ENCODE results near the gene SCN9A. TPM values are rescaled to one million over a fixed set of nuclear protein-coding genes. Genes with fewer than 3 reads are reported as not detected.

Gene SCN9A
- total and polyA plus RNA-seq, 2 donors (not counting 1 experiment from before 2014, with no cell fraction given) = not detected

- CTCF ChIA-PET = no interaction called here
- Mint-ChIP-seq H3K4me3 (no peak overlapping the region), H3K4me1 (no peaks in the 10 kb centered on the region), H3K27ac (no peak overlapping the region), H3K27me3 (no peaks in the 10 kb centered on the region), H3K9me3 (ENCODE audit: insufficient read depth) (no peaks in the 10 kb centered on the region)
- intact Hi-C loops (cut with micrococcal nuclease) = no loop called here
- no peak for ATAC-seq (ENCODE audit: low read depth)
- no CpG with 5 or more reads among the region's 2 CpGs for WGBS (ENCODE audit: insufficient coverage)
- Histone ChIP-seq H3K4me1 (ENCODE audit: control insufficient read depth in 2 of 2, insufficient read depth in 2 of 2, low read length in 2 of 2) (no peaks in the 10 kb centered on the region), H4K20me1 (ENCODE audit: control insufficient read depth, insufficient read depth, low read length, poor library complexity, severe bottlenecking) (no peaks in the 10 kb centered on the region), H3K27ac (ENCODE audit: low read length in 2 of 2) (no peak overlapping the region), H3K9me3 (ENCODE audit: control extremely low read depth in 1 of 3, control insufficient read depth in 2 of 3, insufficient read depth in 1 of 3, low read length in 2 of 3) (no peaks in the 10 kb centered on the region), H3K79me2 (ENCODE audit: control insufficient read depth, insufficient read depth, low read length) (no peaks in the 10 kb centered on the region), H2AFZ (ENCODE audit: insufficient read depth, low read depth, low read length, poor library complexity, severe bottlenecking) (no peak overlapping the region), H3K4me2 (replicated peaks; ENCODE audit: low read depth, low read length, poor library complexity, severe bottlenecking) (no peak overlapping the region), H3K36me3 (replicated peaks in 1 of 2; ENCODE audit: control extremely low read depth in 1 of 2, control insufficient read depth in 1 of 2, extremely low read depth in 1 of 2, insufficient read depth in 2 of 2, low read length in 1 of 2) (no peaks in the 10 kb centered on the region), H3K4me3 (ENCODE audit: control extremely low read depth in 1 of 5, extremely low read depth in 1 of 5, insufficient read depth in 1 of 5, low read depth in 2 of 5, low read length in 4 of 5) (no peak overlapping the region), H3K9ac (ENCODE audit: low read length) (no peak overlapping the region), H3K27me3 (replicated peaks in 1 of 4; ENCODE audit: control extremely low read depth in 1 of 4, control insufficient read depth in 3 of 4, insufficient read depth in 4 of 4, low read length in 3 of 4) (no peaks in the 10 kb centered on the region)
- DNase-seq = no peak
- POLR2A ChIA-PET = no interaction called here
- TF ChIP-seq EZH2 (IDR thresholded peaks at IDR 0.05; ENCODE audit: borderline replicate concordance, insufficient read depth, low read depth, low read length, poor library complexity, severe bottlenecking) (no peak), CTCF (IDR thresholded peaks at IDR 0.05) (no peak)
Measured at GRCh38 chr2:166233244-166233643, 142.5 kb downstream of the SCN9A start.

DNA sequence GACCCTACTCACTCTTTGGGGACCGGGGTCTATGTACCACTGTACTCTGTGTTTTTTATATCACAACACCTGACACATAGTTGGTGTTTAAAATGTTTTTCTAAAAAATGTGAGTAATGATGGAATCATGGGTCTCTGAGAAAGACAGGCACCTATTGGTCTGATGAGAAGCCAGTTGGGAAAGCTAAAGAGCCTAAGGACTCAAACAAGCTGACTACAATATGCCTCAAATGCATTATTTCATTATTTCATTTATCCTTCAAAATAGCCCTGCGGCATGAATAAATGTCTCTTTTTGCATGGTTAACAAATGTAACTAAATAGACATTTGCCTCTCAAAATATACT is 145.0 kb downstream of the SCN9A start:
- no peak overlapping the region for H2AFZ ChIP-seq (ENCODE audit: insufficient read depth, low read depth, low read length, poor library complexity, severe bottlenecking)
- WGBS (ENCODE audit: insufficient coverage) = no CpG with 5 or more reads among the region's 2 CpGs

More for the DNA sequence above, 145.0 kb downstream of the SCN9A start:
- Histone ChIP-seq H3K4me2 (replicated peaks; ENCODE audit: low read depth, low read length, poor library complexity, severe bottlenecking) (no peak overlapping the region), H3K4me3 (ENCODE audit: control extremely low read depth in 1 of 5, extremely low read depth in 1 of 5, insufficient read depth in 1 of 5, low read depth in 2 of 5, low read length in 4 of 5) (no peak overlapping the region), H3K9me3 (ENCODE audit: control extremely low read depth in 1 of 3, control insufficient read depth in 2 of 3, insufficient read depth in 1 of 3, low read length in 2 of 3) (no peaks in the 10 kb centered on the region), H3K36me3 (replicated peaks in 1 of 2; ENCODE audit: control extremely low read depth in 1 of 2, control insufficient read depth in 1 of 2, extremely low read depth in 1 of 2, insufficient read depth in 2 of 2, low read length in 1 of 2) (no peaks in the 10 kb centered on the region), H3K9ac (ENCODE audit: low read length) (no peak overlapping the region), H3K4me1 (ENCODE audit: control insufficient read depth in 2 of 2, insufficient read depth in 2 of 2, low read length in 2 of 2) (no peaks in the 10 kb centered on the region), H3K79me2 (ENCODE audit: control insufficient read depth, insufficient read depth, low read length) (no peaks in the 10 kb centered on the region), H3K27me3 (replicated peaks in 1 of 4; ENCODE audit: control extremely low read depth in 1 of 4, control insufficient read depth in 3 of 4, insufficient read depth in 4 of 4, low read length in 3 of 4) (no peaks in the 10 kb centered on the region), H4K20me1 (ENCODE audit: control insufficient read depth, insufficient read depth, low read length, poor library complexity, severe bottlenecking) (no peaks in the 10 kb centered on the region), H3K27ac (ENCODE audit: low read length in 2 of 2) (no peak overlapping the region)
- Mint-ChIP-seq H3K4me1 (no peaks in the 10 kb centered on the region), H3K27ac (no peak overlapping the region), H3K4me3 (no peak overlapping the region), H3K27me3 (no peaks in the 10 kb centered on the region), H3K9me3 (ENCODE audit: insufficient read depth) (no peaks in the 10 kb centered on the region)
- ATAC-seq (ENCODE audit: low read depth) = no peak
- ChIA-PET CTCF (no interaction called here), POLR2A (no interaction called here)
- intact Hi-C loops (cut with micrococcal nuclease) = no loop called here
- TF ChIP-seq EZH2 (IDR thresholded peaks at IDR 0.05; ENCODE audit: borderline replicate concordance, insufficient read depth, low read depth, low read length, poor library complexity, severe bottlenecking) (no peak), CTCF (IDR thresholded peaks at IDR 0.05) (no peak)
- DNase-seq = no peak
